Measurements from ENCODE around the gene ABLIM3. TPM values are rescaled to one million over a fixed set of nuclear protein-coding genes. Genes with fewer than 3 reads are reported as not detected.

Gene ABLIM3
- total RNA-seq, 1 experiment from 2014 or later: 111 TPM

DNA sequence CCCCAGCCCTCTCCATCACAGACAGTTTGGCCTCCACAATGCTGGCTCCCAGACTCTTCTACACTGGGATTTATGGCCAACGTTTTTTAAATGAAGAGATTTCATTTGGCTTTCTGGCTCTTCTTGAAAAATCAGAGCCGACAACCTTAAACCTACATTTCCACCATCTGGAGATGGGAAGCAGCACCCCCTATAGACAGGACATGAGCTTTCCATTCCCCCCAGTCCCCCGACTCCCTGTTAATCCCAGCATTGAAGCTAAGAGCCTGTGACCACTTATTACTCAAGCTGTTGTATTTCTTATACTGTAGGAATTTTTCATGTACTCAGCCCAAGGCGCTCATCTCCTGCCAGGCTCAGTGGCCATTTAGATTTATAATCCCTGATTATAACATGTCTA lies 96.4 kb downstream of the ABLIM3 start:
- no TSS peak for BruUV-seq (replicated peaks)
- H3K4me2 ChIP-seq: no peak overlapping the region
- H3K4me1 ChIP-seq (replicated peaks; ENCODE audit: insufficient read depth): no peaks in the 10 kb centered on the region
- H3K9me2 ChIP-seq (ENCODE audit: insufficient read depth): no peaks in the 10 kb centered on the region
- no peak overlapping the region for H2AFZ ChIP-seq
- no peaks in the 10 kb centered on the region for H4K20me1 ChIP-seq (ENCODE audit: insufficient read depth)
- no peaks in the 10 kb centered on the region for H3K27me3 ChIP-seq (ENCODE audit: insufficient read depth, low read depth)
- H3K9me3 ChIP-seq (ENCODE audit: insufficient read depth, low read depth): no peaks in the 10 kb centered on the region
- H3K36me3 ChIP-seq (ENCODE audit: low read depth): peaks cover 23% of the 10 kb centered on the region
- intact Hi-C loops (cut with micrococcal nuclease; ENCODE audit: unreplicated experiment): no loop called here
- ChIA-PET CTCF (interaction anchor here (1.1 to 1.4 kb wide), 2 partner anchors 112 to 123 kb away, joined by 3 to 5 read pairs; no protein-coding TSS in a partner anchor), POLR2A (ENCODE audit: unreplicated experiment) (no interaction called here)
- H3K4me3 ChIP-seq: no peak overlapping the region
- 0 out of 2 replicates have a peak, but pooled peaks cover 5% of the 10 kb centered on the region for H3F3A ChIP-seq (ENCODE audit: insufficient read depth, low read depth)
- H3K79me2 ChIP-seq (ENCODE audit: low read depth): no peaks in the 10 kb centered on the region
- TF ChIP-seq EZH2 (IDR thresholded peaks at IDR 0.05; ENCODE audit: low read depth): no peak
- TF ChIP-seq, protein P1, sequence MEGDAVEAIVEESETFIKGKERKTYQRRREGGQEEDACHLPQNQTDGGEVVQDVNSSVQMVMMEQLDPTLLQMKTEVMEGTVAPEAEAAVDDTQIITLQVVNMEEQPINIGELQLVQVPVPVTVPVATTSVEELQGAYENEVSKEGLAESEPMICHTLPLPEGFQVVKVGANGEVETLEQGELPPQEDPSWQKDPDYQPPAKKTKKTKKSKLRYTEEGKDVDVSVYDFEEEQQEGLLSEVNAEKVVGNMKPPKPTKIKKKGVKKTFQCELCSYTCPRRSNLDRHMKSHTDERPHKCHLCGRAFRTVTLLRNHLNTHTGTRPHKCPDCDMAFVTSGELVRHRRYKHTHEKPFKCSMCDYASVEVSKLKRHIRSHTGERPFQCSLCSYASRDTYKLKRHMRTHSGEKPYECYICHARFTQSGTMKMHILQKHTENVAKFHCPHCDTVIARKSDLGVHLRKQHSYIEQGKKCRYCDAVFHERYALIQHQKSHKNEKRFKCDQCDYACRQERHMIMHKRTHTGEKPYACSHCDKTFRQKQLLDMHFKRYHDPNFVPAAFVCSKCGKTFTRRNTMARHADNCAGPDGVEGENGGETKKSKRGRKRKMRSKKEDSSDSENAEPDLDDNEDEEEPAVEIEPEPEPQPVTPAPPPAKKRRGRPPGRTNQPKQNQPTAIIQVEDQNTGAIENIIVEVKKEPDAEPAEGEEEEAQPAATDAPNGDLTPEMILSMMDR (conservative IDR thresholded peaks at IDR 0.05): no peak
- no peak overlapping the region for H3K27ac ChIP-seq
- no peak for DNase-seq

DNA sequence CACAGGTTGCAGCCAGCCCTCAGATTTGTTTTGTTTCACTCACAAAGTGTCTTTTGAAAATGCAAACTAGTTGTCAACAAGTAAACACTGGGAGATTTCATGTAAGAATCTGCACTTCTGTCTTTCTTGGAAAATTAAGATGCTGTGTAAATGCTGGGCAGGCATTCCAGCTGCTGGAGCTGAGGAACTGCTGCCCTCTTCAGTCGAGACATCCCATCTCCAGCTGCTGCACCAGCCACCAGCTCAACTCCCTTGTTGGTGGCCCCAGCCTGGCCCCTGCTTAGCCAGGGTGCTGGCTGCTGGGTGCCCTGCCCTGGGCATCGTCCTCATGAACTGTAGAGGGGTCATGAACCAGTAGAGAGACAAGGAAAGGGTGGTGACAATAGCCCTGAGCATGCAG lies 97.2 kb downstream of the ABLIM3 start:
- POLR2A ChIA-PET (ENCODE audit: unreplicated experiment): no interaction called here
- BruUV-seq (replicated peaks): no TSS peak
- no peaks in the 10 kb centered on the region for H3K27me3 ChIP-seq (ENCODE audit: insufficient read depth, low read depth)
- no peak for DNase-seq
- H3K9me2 ChIP-seq (ENCODE audit: insufficient read depth): no peaks in the 10 kb centered on the region
- H3K27ac ChIP-seq: no peak overlapping the region
- 0 out of 2 replicates have a peak, but pooled peaks cover 5% of the 10 kb centered on the region for H3F3A ChIP-seq (ENCODE audit: insufficient read depth, low read depth)
- no peak overlapping the region for H3K4me2 ChIP-seq
- H3K79me2 ChIP-seq (ENCODE audit: low read depth): no peaks in the 10 kb centered on the region
- no peaks in the 10 kb centered on the region for H3K9me3 ChIP-seq (ENCODE audit: insufficient read depth, low read depth)
- H3K36me3 ChIP-seq (ENCODE audit: low read depth): peaks cover 16% of the 10 kb centered on the region
- H2AFZ ChIP-seq: no peak overlapping the region
- CTCF ChIA-PET: interaction anchor here (1.4 kb wide), 1 partner anchor 124 kb away, joined by 3 read pairs; no protein-coding TSS in a partner anchor
- no peaks in the 10 kb centered on the region for H4K20me1 ChIP-seq (ENCODE audit: insufficient read depth)
- no peak for TF ChIP-seq EZH2 (IDR thresholded peaks at IDR 0.05; ENCODE audit: low read depth)
- TF ChIP-seq, protein P1 (conservative IDR thresholded peaks at IDR 0.05): no peak
- no peak overlapping the region for H3K4me3 ChIP-seq
- no peaks in the 10 kb centered on the region for H3K4me1 ChIP-seq (replicated peaks; ENCODE audit: insufficient read depth)
- intact Hi-C loops (cut with micrococcal nuclease; ENCODE audit: unreplicated experiment): no loop called here

DNA sequence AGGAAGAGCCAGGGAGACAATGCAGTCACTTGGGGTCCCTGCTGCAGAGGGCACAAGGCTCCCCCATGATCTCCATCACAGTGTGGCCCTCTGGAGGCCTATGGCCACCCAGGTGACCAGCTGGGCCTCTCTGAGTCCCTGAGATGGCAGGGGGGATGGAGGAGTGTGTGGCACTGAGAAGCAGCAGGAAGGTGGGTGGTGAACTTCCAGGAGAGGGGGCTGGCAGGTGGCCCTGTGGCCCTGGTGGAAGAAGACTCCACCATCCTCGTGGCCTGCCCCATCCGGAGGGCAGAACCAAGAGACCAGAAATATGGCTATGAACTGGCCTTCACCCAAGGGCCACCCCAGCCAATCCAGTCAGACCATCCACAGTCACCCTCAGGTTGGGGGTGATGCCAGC lies 98.6 kb downstream of the ABLIM3 start:
- ChIA-PET CTCF (no interaction called here), POLR2A (ENCODE audit: unreplicated experiment) (no interaction called here)
- Histone ChIP-seq H3K4me3 (no peak overlapping the region), H3K4me2 (no peak overlapping the region), H3K36me3 (ENCODE audit: low read depth) (peaks cover 11% of the 10 kb centered on the region; the same call in 1 of the 2 replicates), H3K9me3 (ENCODE audit: insufficient read depth, low read depth) (no peaks in the 10 kb centered on the region), H3F3A (ENCODE audit: insufficient read depth, low read depth) (no peaks in the 10 kb centered on the region), H3K9me2 (ENCODE audit: insufficient read depth) (no peaks in the 10 kb centered on the region), H2AFZ (no peak overlapping the region), H3K27ac (no peak overlapping the region), H3K79me2 (ENCODE audit: low read depth) (no peaks in the 10 kb centered on the region), H3K27me3 (ENCODE audit: insufficient read depth, low read depth) (no peaks in the 10 kb centered on the region), H3K4me1 (replicated peaks; ENCODE audit: insufficient read depth) (no peaks in the 10 kb centered on the region), H4K20me1 (ENCODE audit: insufficient read depth) (no peaks in the 10 kb centered on the region)
- no peak for TF ChIP-seq EZH2 (IDR thresholded peaks at IDR 0.05; ENCODE audit: low read depth)
- TF ChIP-seq, protein P1 (conservative IDR thresholded peaks at IDR 0.05): no peak
- no peak for DNase-seq
- intact Hi-C loops (cut with micrococcal nuclease; ENCODE audit: unreplicated experiment): no loop called here
- no TSS peak for BruUV-seq (replicated peaks)
